Activated T-helper 2 cell treated with anti-CD3 and anti-CD28 coated beads, Interferon-gamma antibody, Interleukin-2, Interleukin-4, amounts not matched to agents 10 μg/mL and 5 μg/mL and 100 μg/mL, durations not matched to agents 14 hours and 24 hours and 36 hours (primary cell): ENCODE data around the gene MAT2A. TPM values are rescaled to one million over a fixed set of nuclear protein-coding genes. Genes with fewer than 3 reads are reported as not detected.
"Not testable (repeated sequence)": the region's sequence is repeated elsewhere in the genome, so short reads cannot be mapped to it uniquely, and the experiment has no call there.

Source experiments
- DNase-seq: peaks from one replicate; pipeline ENCODE4 v3.0.0; 2021; ENCODE audit warnings: low spot score
- H3K27ac Mint-ChIP-seq: one replicate; pipeline ENCODE4 v1.8.0; 2021; ENCODE audit warnings: mixed read lengths
- H3K27me3 Mint-ChIP-seq: one replicate; pipeline ENCODE4 v1.8.0; 2021; ENCODE audit warnings: low read depth, mixed read lengths
- H3K36me3 Mint-ChIP-seq: one replicate; pipeline ENCODE4 v1.8.0; 2021; ENCODE audit warnings: low read depth, mixed read lengths
- H3K4me1 Mint-ChIP-seq: one replicate; pipeline ENCODE4 v1.8.0; 2021; ENCODE audit warnings: low read depth, mixed read lengths
- H3K4me3 Mint-ChIP-seq: one replicate; pipeline ENCODE4 v1.8.0; 2021; ENCODE audit warnings: low read depth, mild to moderate bottlenecking, moderate library complexity, mixed read lengths
- H3K9me3 Mint-ChIP-seq: one replicate; pipeline ENCODE4 v1.8.0; 2021; ENCODE audit warnings: mixed read lengths
- intact Hi-C: fragments of 100-400 bp; cut with micrococcal nuclease; formaldehyde crosslinking; loops from one replicate; pipeline ENCODE4 v1.15.1; 2023
- total RNA-seq: library from RNA; stranded (reverse); gene quantifications from 2 replicates; pipeline ENCODE4 v1.2.3, GENCODE V29; 2022

MAT2A gene
- total RNA-seq, 1 donor from 2014 or later: 403 TPM

GRCh38 chr2:85557130-85557529 lies 18.2 kb downstream of the MAT2A start:
- H3K9me3 Mint-ChIP-seq: no peaks in the 10 kb centered on the region
- peaks cover 51% of the 10 kb centered on the region for H3K36me3 Mint-ChIP-seq
- intact Hi-C loops: no loop called here
- H3K27ac Mint-ChIP-seq: no peak overlapping the region
- no peak for DNase-seq
- peaks cover 19% of the 10 kb centered on the region for H3K4me1 Mint-ChIP-seq
- H3K4me3 Mint-ChIP-seq: no peak overlapping the region
- H3K27me3 Mint-ChIP-seq: no peaks in the 10 kb centered on the region

GRCh38 chr2:85558160-85558559 lies 19.2 kb downstream of the MAT2A start:
- H3K27ac Mint-ChIP-seq: peak overlapping the region; percentile 6
- no peak overlapping the region for H3K4me3 Mint-ChIP-seq
- H3K4me1 Mint-ChIP-seq: peaks cover 22% of the 10 kb centered on the region
- H3K9me3 Mint-ChIP-seq: no peaks in the 10 kb centered on the region
- intact Hi-C loops: no loop called here
- DNase-seq: no peak
- H3K27me3 Mint-ChIP-seq: no peaks in the 10 kb centered on the region
- peaks cover 41% of the 10 kb centered on the region for H3K36me3 Mint-ChIP-seq

GRCh38 chr2:85560403-85560726 lies 21.4 kb downstream of the MAT2A start:
- DNase-seq, H3K27me3 Mint-ChIP-seq, H3K9me3 Mint-ChIP-seq: not testable (repeated sequence)
- peak overlapping the region; percentile 98 for H3K4me3 Mint-ChIP-seq
- H3K27ac Mint-ChIP-seq: peak overlapping the region; percentile 70
- H3K36me3 Mint-ChIP-seq: peaks cover 23% of the 10 kb centered on the region
- peaks cover 26% of the 10 kb centered on the region for H3K4me1 Mint-ChIP-seq
- intact Hi-C loops: loop anchor here (2.0 kb wide), 4 partner anchors 18 to 140 kb away; partner anchors contain the start of genes MAT2A and TMEM150A

- no peaks in the 10 kb centered on the region for H3K9me3 Mint-ChIP-seq
- H3K36me3 Mint-ChIP-seq: peaks cover 19% of the 10 kb centered on the region
- H3K4me3 Mint-ChIP-seq: peak overlapping the region; percentile 98
- intact Hi-C loops: loop anchor here (1.0 to 2.0 kb wide), 6 partner anchors 18 to 207 kb away; partner anchors contain the start of genes ELMOD3, MAT2A, RETSAT and RNF181
- DNase-seq: no peak
- peak overlapping the region; percentile 70 for H3K27ac Mint-ChIP-seq
- no peaks in the 10 kb centered on the region for H3K27me3 Mint-ChIP-seq
- H3K4me1 Mint-ChIP-seq: peaks cover 25% of the 10 kb centered on the region
Observed at GRCh38 chr2:85560812-85561279, 21.9 kb downstream of the MAT2A start.

GRCh38 chr2:85561280-85562212 lies 22.6 kb downstream of the MAT2A start, which contains the start of gene GGCX:
GGCX (minus strand) TSS chr2:85561493; CDS start chr2:85561428, 65 bp downstream.
- DNase-seq: peak; percentile 87
- intact Hi-C loops: loop anchor here (1.0 to 2.0 kb wide), 6 partner anchors 17 to 207 kb away; partner anchors contain the start of genes ELMOD3, MAT2A, RETSAT and RNF181
- Mint-ChIP-seq H3K4me1 (peaks cover 25% of the 10 kb centered on the region), H3K36me3 (peaks cover 12% of the 10 kb centered on the region), H3K27ac (peak within 1 kb of the TSS; percentile 93), H3K27me3 (no peaks in the 10 kb centered on the region), H3K4me3 (peak within 1 kb of the TSS; percentile 98), H3K9me3 (no peaks in the 10 kb centered on the region)

- H3K27me3 Mint-ChIP-seq: peaks cover 2% of the 10 kb centered on the region
- no peak for DNase-seq
- no peaks in the 10 kb centered on the region for H3K36me3 Mint-ChIP-seq
- peaks cover 21% of the 10 kb centered on the region for H3K4me1 Mint-ChIP-seq
- H3K9me3 Mint-ChIP-seq: no peaks in the 10 kb centered on the region
- no peak overlapping the region for H3K4me3 Mint-ChIP-seq
- intact Hi-C loops: no loop called here
- H3K27ac Mint-ChIP-seq: no peak overlapping the region
Observed at GRCh38 chr2:85564144-85564563, 25.2 kb downstream of the MAT2A start.

- H3K4me3 Mint-ChIP-seq: no peak overlapping the region
- intact Hi-C loops: no loop called here
- no peaks in the 10 kb centered on the region for H3K36me3 Mint-ChIP-seq
- H3K4me1 Mint-ChIP-seq: peaks cover 10% of the 10 kb centered on the region
- no peaks in the 10 kb centered on the region for H3K9me3 Mint-ChIP-seq
- H3K27me3 Mint-ChIP-seq: peaks cover 16% of the 10 kb centered on the region
- DNase-seq: no peak
- no peak overlapping the region for H3K27ac Mint-ChIP-seq
Observed at GRCh38 chr2:85566265-85566664, 27.3 kb downstream of the MAT2A start.

GRCh38 chr2:85575739-85576138 lies 36.8 kb downstream of the MAT2A start:
- no peak overlapping the region for H3K4me3 Mint-ChIP-seq
- peaks cover 14% of the 10 kb centered on the region for H3K27me3 Mint-ChIP-seq
- H3K4me1 Mint-ChIP-seq: peaks cover 18% of the 10 kb centered on the region
- H3K9me3 Mint-ChIP-seq: no peaks in the 10 kb centered on the region
- DNase-seq: no peak
- intact Hi-C loops: no loop called here
- H3K27ac Mint-ChIP-seq: no peak overlapping the region
- peaks cover 12% of the 10 kb centered on the region for H3K36me3 Mint-ChIP-seq

- intact Hi-C loops: loop anchor here (1.0 kb wide), 1 partner anchor 18 kb away; the partner anchor contains the start of gene RNF181
- Mint-ChIP-seq H3K27me3 (peaks cover 5% of the 10 kb centered on the region), H3K4me3 (peak overlapping the region; percentile 89), H3K36me3 (peaks cover 20% of the 10 kb centered on the region), H3K27ac (peak overlapping the region; percentile 80), H3K4me1 (peaks cover 18% of the 10 kb centered on the region), H3K9me3 (no peaks in the 10 kb centered on the region)
- DNase-seq: no peak
Observed at GRCh38 chr2:85577063-85577385, 38.1 kb downstream of the MAT2A start.

GRCh38 chr2:85577386-85578242 lies 38.6 kb downstream of the MAT2A start, which contains the start of gene VAMP8:
VAMP8 (plus strand) TSS chr2:85577586; CDS start chr2:85577647, 61 bp downstream.
- H3K27ac Mint-ChIP-seq: peak within 1 kb of the TSS; percentile 80
- peaks cover 2% of the 10 kb centered on the region for H3K27me3 Mint-ChIP-seq
- intact Hi-C loops: loop anchor here (1.0 to 2.0 kb wide), 2 partner anchors 17 to 18 kb away; partner anchors contain the start of genes GGCX and RNF181

GRCh38 chr2:85578243-85579180 lies 39.5 kb downstream of the MAT2A start:
- H3K36me3 Mint-ChIP-seq: peaks cover 33% of the 10 kb centered on the region
- H3K27me3 Mint-ChIP-seq: no peaks in the 10 kb centered on the region
- intact Hi-C loops: loop anchor here (2.0 kb wide), 1 partner anchor 18 kb away; the partner anchor contains the start of gene GGCX
- DNase-seq: no peak
- no peaks in the 10 kb centered on the region for H3K9me3 Mint-ChIP-seq
- H3K27ac Mint-ChIP-seq: peak overlapping the region; percentile 80
- peak overlapping the region; percentile 89 for H3K4me3 Mint-ChIP-seq
- H3K4me1 Mint-ChIP-seq: peaks cover 22% of the 10 kb centered on the region

More at GRCh38 chr2:85577386-85578242, 38.6 kb downstream of the MAT2A start, which contains the start of gene VAMP8:
- peak; percentile 45 for DNase-seq
- Mint-ChIP-seq H3K4me3 (peak within 1 kb of the TSS; percentile 89), H3K4me1 (peaks cover 18% of the 10 kb centered on the region), H3K36me3 (peaks cover 25% of the 10 kb centered on the region), H3K9me3 (no peaks in the 10 kb centered on the region)
